Fibroblast of lung (primary cell): ENCODE results near the gene MKRN3. TPM values are rescaled to one million over a fixed set of nuclear protein-coding genes. Genes with fewer than 3 reads are reported as not detected.

Experiments
- DNase-seq, 2 donors: peaks; one replicate each; pipeline versions ENCODE4 v3.0.0 to v3.0.0-alpha.2; 2010; ENCODE audit warnings: low read depth in 2 of 2
- H2AFZ ChIP-seq: 2 replicates; pipeline ENCODE4 v1.5.1; 2012; ENCODE audit warnings: low read length, control low read depth, inconsistent platforms
- H3K27ac ChIP-seq: 2 replicates; pipeline ENCODE4 v1.5.1; 2011; ENCODE audit warnings: low read length, control low read depth; ENCODE audit not compliant: insufficient read depth
- H3K27me3 ChIP-seq: 2 replicates; pipeline ENCODE4 v1.5.1; 2011; ENCODE audit warnings: mild to moderate bottlenecking, low read length; ENCODE audit not compliant: control insufficient read depth, insufficient read depth
- H3K36me3 ChIP-seq: 2 replicates; pipeline ENCODE4 v1.5.1; 2011; ENCODE audit warnings: low read length; ENCODE audit not compliant: control insufficient read depth, insufficient read depth
- H3K4me1 ChIP-seq: 2 replicates; pipeline ENCODE4 v1.5.1; 2011; ENCODE audit warnings: low read length; ENCODE audit not compliant: control insufficient read depth, insufficient read depth; ENCODE audit errors: extremely low read depth
- H3K4me2 ChIP-seq: 2 replicates; pipeline ENCODE4 v1.5.1; 2011; ENCODE audit warnings: low read length, control low read depth; ENCODE audit not compliant: insufficient read depth; ENCODE audit errors: extremely low read depth
- H3K4me3 ChIP-seq, 4 experiments: fragments of 200-600 bp in 1 of 4; sonication (generic) in 1 of 4; replicated peaks in 1 of 4; 2 replicates each; pipeline ENCODE4 v1.5.1; 2011 to 2016; ENCODE audit warnings: low read length in 4 of 4, low read depth in 3 of 4, mild to moderate bottlenecking in 3 of 4, control low read depth in 2 of 4, inconsistent platforms in 1 of 4, mixed read lengths in 1 of 4; ENCODE audit not compliant: insufficient read depth in 1 of 4; ENCODE audit errors: control extremely low read depth in 1 of 4
- H3K79me2 ChIP-seq: 2 replicates; pipeline ENCODE4 v1.5.1; 2012; ENCODE audit warnings: mild to moderate bottlenecking, low read length, inconsistent platforms; ENCODE audit not compliant: control insufficient read depth, insufficient read depth
- H3K9ac ChIP-seq: 2 replicates; pipeline ENCODE4 v1.5.1; 2011; ENCODE audit warnings: mild to moderate bottlenecking, low read length, control low read depth; ENCODE audit not compliant: insufficient read depth
- H3K9me3 ChIP-seq: 2 replicates; pipeline ENCODE4 v1.5.1; 2012; ENCODE audit warnings: low read depth, low read length; ENCODE audit not compliant: control insufficient read depth, insufficient read depth
- H4K20me1 ChIP-seq: 2 replicates; pipeline ENCODE4 v1.5.1; 2011; ENCODE audit warnings: low read length; ENCODE audit not compliant: control insufficient read depth, insufficient read depth; ENCODE audit errors: extremely low read depth
- CTCF ChIP-seq, 2 donors: IDR thresholded peaks in 1 of 2; conservative IDR thresholded peaks in 1 of 2; 1 replicate in 1 of 2; 2 replicates in 1 of 2; pipeline ENCODE4 v1.5.1; 2011 to 2012; ENCODE audit warnings: low read length in 2 of 2, control low read depth in 1 of 2, inconsistent platforms in 1 of 2, low read depth in 1 of 2, mild to moderate bottlenecking in 1 of 2
- EZH2 ChIP-seq: IDR thresholded peaks from 2 replicates; pipeline ENCODE4 v1.5.1; 2012; ENCODE audit warnings: low read length, control low read depth, mild to moderate bottlenecking; ENCODE audit errors: missing control alignments
- polyA plus RNA-seq, 2 donors: library from polyadenylated mRNA; depleted of rRNA in 1 of 2; stranded (reverse) in 1 of 2; unstranded in 1 of 2; fragments of >200 nt; gene quantifications; 2 replicates each; pipeline ENCODE4 v1.2.1, GENCODE V29; 2011 to 2012; ENCODE audit warnings: missing spikeins in 1 of 2
- total RNA-seq: library from RNA; depleted of rRNA; stranded (reverse); fragments of >200 nt; gene quantifications from 2 replicates; pipeline ENCODE4 v1.2.1, GENCODE V29; 2014

MKRN3 gene
- total and polyA plus RNA-seq, 2 donors (not counting 1 experiment from before 2014, with no cell fraction given) = under 0.01 to 0.14 TPM

GRCh38 chr15:23578521-23579150, 13.2 kb downstream of the MKRN3 start:
- TF ChIP-seq CTCF (conservative IDR thresholded peaks at IDR 0.05 in 1 of 2, IDR thresholded peaks at IDR 0.05 in 1 of 2; ENCODE audit: low read depth in 1 of 2, low read length in 2 of 2) = no peak
- TF ChIP-seq EZH2 = no peak
- Histone ChIP-seq H3K9me3 (no peaks in the 10 kb centered on the region), H3K27ac (no peak overlapping the region), H3K27me3 (no peaks in the 10 kb centered on the region), H3K4me1 (no peaks in the 10 kb centered on the region), H3K4me2 (no peak overlapping the region), H3K36me3 (no peaks in the 10 kb centered on the region), H3K9ac (no peak overlapping the region), H3K4me3 (no peak overlapping the region), H4K20me1 (no peaks in the 10 kb centered on the region), H3K79me2 (no peaks in the 10 kb centered on the region), H2AFZ (no peak overlapping the region)
- no peak for DNase-seq

- Histone ChIP-seq H3K27me3 (no peaks in the 10 kb centered on the region), H2AFZ (no peak overlapping the region), H3K79me2 (no peaks in the 10 kb centered on the region), H3K27ac (no peak overlapping the region), H3K36me3 (no peaks in the 10 kb centered on the region), H3K4me1 (no peaks in the 10 kb centered on the region), H3K4me2 (no peak overlapping the region), H3K4me3 (no peak overlapping the region), H3K9me3 (no peaks in the 10 kb centered on the region), H3K9ac (no peak overlapping the region), H4K20me1 (no peaks in the 10 kb centered on the region)
- TF ChIP-seq CTCF (conservative IDR thresholded peaks at IDR 0.05 in 1 of 2, IDR thresholded peaks at IDR 0.05 in 1 of 2; ENCODE audit: low read depth in 1 of 2, low read length in 2 of 2) (no peak), EZH2 (no peak)
- no peak for DNase-seq
Observed at GRCh38 chr15:23588268-23588667, 22.8 kb downstream of the MKRN3 start.

GRCh38 chr15:23589012-23589411, 23.5 kb downstream of the MKRN3 start:
- H3K27me3 ChIP-seq = no peaks in the 10 kb centered on the region
- H3K4me3 ChIP-seq = no peak overlapping the region
- no peak for DNase-seq
- no peaks in the 10 kb centered on the region for H3K4me1 ChIP-seq
- H3K36me3 ChIP-seq = no peaks in the 10 kb centered on the region
- H2AFZ ChIP-seq = no peak overlapping the region
- no peaks in the 10 kb centered on the region for H3K79me2 ChIP-seq
- H3K4me2 ChIP-seq = no peak overlapping the region
- TF ChIP-seq CTCF (conservative IDR thresholded peaks at IDR 0.05 in 1 of 2, IDR thresholded peaks at IDR 0.05 in 1 of 2; ENCODE audit: low read depth in 1 of 2, low read length in 2 of 2) (no peak), EZH2 (no peak)
- H3K9ac ChIP-seq = no peak overlapping the region
- no peak overlapping the region for H3K27ac ChIP-seq
- no peaks in the 10 kb centered on the region for H4K20me1 ChIP-seq
- no peaks in the 10 kb centered on the region for H3K9me3 ChIP-seq
